ENCODE results near the gene ZNF184. TPM values are rescaled to one million over a fixed set of nuclear protein-coding genes. Genes with fewer than 3 reads are reported as not detected.

The ZNF184 gene
- total and polyA plus RNA-seq, 2 of the 4 experiments (the other 2 are of a cell fraction): 2.8 to 8.1 TPM

DNA sequence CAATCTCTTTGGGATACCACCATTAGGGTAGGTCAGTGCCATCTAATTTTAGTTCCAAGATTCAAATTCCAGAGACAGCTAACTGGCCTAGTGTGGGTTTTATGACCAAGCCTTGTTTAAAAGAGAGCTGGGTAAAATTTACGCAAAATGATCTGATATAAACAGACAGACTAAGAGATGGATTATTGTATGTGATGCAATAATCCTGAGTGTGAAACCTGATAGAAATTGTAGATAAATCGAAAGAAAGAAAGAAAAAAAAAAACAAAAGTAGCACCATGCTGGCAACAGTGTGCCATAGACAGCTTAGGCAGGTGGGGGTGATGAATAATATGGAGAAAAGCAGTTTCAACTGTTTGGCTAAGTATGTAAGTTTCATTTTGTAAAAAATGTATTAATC lies 2.9 kb downstream of the ZNF184 start:
- Histone ChIP-seq H3K18ac (ENCODE audit: low read depth, low read length) (no peak overlapping the region), H3K9me3 (ENCODE audit: control insufficient read depth, insufficient read depth, low read length) (no peaks in the 10 kb centered on the region), H2BK120ac (ENCODE audit: low read depth, low read length) (no peak overlapping the region), H3K9me1 (ENCODE audit: insufficient read depth, low read length) (no peaks in the 10 kb centered on the region), H4K20me1 (ENCODE audit: insufficient read depth, low read length) (no peaks in the 10 kb centered on the region), H2AK9ac (replicated peaks; ENCODE audit: low read depth, low read length, poor library complexity) (no peak overlapping the region), H2BK20ac (ENCODE audit: low read depth, low read length) (no peak overlapping the region), H3K4ac (ENCODE audit: low read depth, low read length) (no peak overlapping the region), H3K4me3 (ENCODE audit: insufficient read depth, low read depth, low read length) (no peak overlapping the region), H2AFZ (replicated peaks; ENCODE audit: low read length, poor library complexity) (no peak overlapping the region), H4K5ac (ENCODE audit: low read depth, low read length) (no peak overlapping the region), H2BK5ac (ENCODE audit: low read depth, low read length, poor library complexity, severe bottlenecking) (no peak overlapping the region), H2BK15ac (ENCODE audit: low read depth, low read length) (no peak overlapping the region), H3K14ac (replicated peaks; ENCODE audit: low read depth, low read length) (no peak overlapping the region), H4K91ac (ENCODE audit: insufficient read depth, low read depth, low read length) (no peak overlapping the region), H3K36me3 (ENCODE audit: control insufficient read depth, insufficient read depth, low read length) (peaks cover 11% of the 10 kb centered on the region), H3K27ac (ENCODE audit: insufficient read depth, low read length) (no peak overlapping the region), H3K79me1 (ENCODE audit: low read depth in 1 of 2, low read length in 2 of 2) (peaks cover 12 to 16% of the 10 kb centered on the region in 2 experiments; a peak in 3 of 4 replicates), H3K9ac (ENCODE audit: low read depth, low read length) (no peak overlapping the region), H3K27me3 (ENCODE audit: control insufficient read depth, insufficient read depth, low read length) (no peaks in the 10 kb centered on the region), H3K23ac (ENCODE audit: low read depth, low read length) (no peak overlapping the region), H2AK5ac (ENCODE audit: low read depth, low read length) (no peak overlapping the region), H4K8ac (ENCODE audit: low read depth in 2 of 2, low read length in 2 of 2) (no peak overlapping the region), H3K4me1 (ENCODE audit: control insufficient read depth, insufficient read depth, low read length) (no peaks in the 10 kb centered on the region), H3K4me2 (ENCODE audit: low read depth, low read length) (no peak overlapping the region), H3K56ac (ENCODE audit: extremely low read depth, insufficient read depth, low read length) (no peak overlapping the region)
- intact Hi-C loops (cut with micrococcal nuclease) (loop anchor here (5.0 to 10.0 kb wide), 5 partner anchors 188 to 1475 kb away; no protein-coding TSS in a partner anchor), dilution Hi-C loops (cut with HindIII; ENCODE audit: low sequenced_read_pairs, unreplicated experiment) (no loop called here), in situ Hi-C loops (cut with MboI; ENCODE audit: low sequenced_read_pairs) (loop anchor here (10.0 kb wide), 2 partner anchors 305 to 425 kb away; a partner anchor contains a TSS)
- POLR2A ChIA-PET (ENCODE audit: unreplicated experiment): no interaction called here
- TF ChIP-seq CEBPB (IDR thresholded peaks at IDR 0.05; ENCODE audit: low read depth, low read length) (peak; percentile 53), SMC3 (IDR thresholded peaks at IDR 0.05; ENCODE audit: low read depth, low read length) (no peak)
- no TSS peak for BruUV-seq (replicated peaks)
- 80 to 100% methylated on average over 1 to 2 of the region's 2 CpGs for WGBS, 2 experiments (ENCODE audit: extremely low coverage in 2 of 2, insufficient read length in 1 of 2)
- CTCF ChIA-PET: no interaction called here
- ATAC-seq (ENCODE audit: low read depth) (no peak), DNase-seq (no peak)

All from IMR-90 (cell line).